Left ventricle myocardium superior (tissue), 1 donor: ENCODE results near the gene CSNK1E. TPM values are rescaled to one million over a fixed set of nuclear protein-coding genes. Genes with fewer than 3 reads are reported as not detected.

Experiments
- total RNA-seq: library from RNA; stranded (reverse); fragmentation: NEBNext Ultra II Directional; extraction: Animal tissue kit (Norgen Biotek cat#: 25700); gene quantifications from one replicate; pipeline ENCODE4 v1.2.1, GENCODE V29; 2021
- donor health status: DM: no; HTN: yes; CAD: no; lungs with severe emphysema.

CSNK1E gene
- total RNA-seq, 1 donor from 2014 or later = 72.6 TPM

Other genes starting within 250 kb of the CSNK1E start
- gene SLC16A8, start 233.2 kb downstream of the CSNK1E start, total RNA-seq = not detected
- 0.15 TPM for gene BAIAP2L2, start 206.7 kb downstream of the CSNK1E start, total RNA-seq
- 17.0 TPM for gene PLA2G6, start 135.6 kb downstream of the CSNK1E start, total RNA-seq
- gene MAFF, start 115.4 kb downstream of the CSNK1E start, total RNA-seq = 5.3 TPM
- 42.8 TPM for gene TMEM184B, start 44.4 kb downstream of the CSNK1E start, total RNA-seq
- 20.5 TPM for gene KCNJ4, start 137.8 kb upstream of the CSNK1E start, total RNA-seq
- gene KDELR3, start 150.7 kb upstream of the CSNK1E start, total RNA-seq = 4.2 TPM
- gene DDX17, start 188.9 kb upstream of the CSNK1E start, total RNA-seq = 212 TPM